Heart left ventricle (tissue), 13 donors: ENCODE results near the gene RBM33.

Source experiments
- POLR2A ChIP-seq, 2 donors: fragments of 450-650 bp; IDR thresholded peaks; one replicate each; pipeline ENCODE4 v1.6.1; 2017; ENCODE audit warnings: antibody characterized with exemption in 2 of 2, mild to moderate bottlenecking in 2 of 2, moderate library complexity in 2 of 2
- TF ChIP-seq, protein P1 (sequence below), 12 donors: fragments of 200-600 bp; sonication (generic) in 4 of 12; IDR thresholded peaks; one replicate each; pipeline versions ENCODE4 v1.5.0 to v1.8.0; 2018 to 2022; ENCODE audit warnings: antibody characterized with exemption in 12 of 12, mild to moderate bottlenecking in 5 of 12
- donor health status: ischemic (EF 13 %, LVEDD 7.1; RV severe dilation, severe dysfunction).
- donor health status: DM: no; HTN: yes; CAD: no.
- donor health status: DM: no; HTN: no; CAD: no.
- donor health status: ischemic (EF 25% LVEDD 6.9; RV normal size, moderate dysfunction).
- donor health status: ischemic (EF 25% LVEDD 5.7; RV mildly dilated, moderate dysfunction).
- donor health status: ischemic (EF 35%, LVEDD 5.7; RV mildly dilated, moderate dysfunction).
- donor health status: nonischemic (EF 11% LVEDD 7.7; RV severe dilation, severe dysfunction).
- donor health status: DM: yes; HTN: yes; CAD: no.
- donor health status: PGD.
- donor health status: ischemic (EF 29% LVEDD 5.4; RV normal size, mild dysfunction).
- donor health status: nonischemic (EF 23%, LVEDD 6.1; RV moderate dilation, normal function).

DNA sequence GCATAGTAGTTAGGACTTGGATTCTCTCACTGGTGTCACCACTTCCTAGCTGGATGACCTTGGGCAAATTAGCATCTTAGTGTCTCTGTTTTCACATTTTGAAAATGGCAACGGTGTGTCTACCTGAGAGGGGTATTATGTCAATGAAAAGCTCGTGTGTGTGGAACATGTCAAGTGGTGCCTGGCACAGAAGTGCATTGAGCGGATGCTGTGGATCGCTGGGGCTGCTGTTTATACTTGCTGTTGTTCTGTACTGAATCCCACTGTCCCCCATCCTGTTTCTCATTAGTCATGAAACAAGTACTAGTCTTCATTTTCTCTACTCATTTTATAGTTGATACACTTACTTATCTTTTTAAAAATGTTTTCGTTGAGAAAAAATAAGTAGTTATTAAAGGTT, 26.1 kb downstream of the RBM33 start:
- no peak for TF ChIP-seq POLR2A (IDR thresholded peaks at IDR 0.05)
- TF ChIP-seq, protein P1, sequence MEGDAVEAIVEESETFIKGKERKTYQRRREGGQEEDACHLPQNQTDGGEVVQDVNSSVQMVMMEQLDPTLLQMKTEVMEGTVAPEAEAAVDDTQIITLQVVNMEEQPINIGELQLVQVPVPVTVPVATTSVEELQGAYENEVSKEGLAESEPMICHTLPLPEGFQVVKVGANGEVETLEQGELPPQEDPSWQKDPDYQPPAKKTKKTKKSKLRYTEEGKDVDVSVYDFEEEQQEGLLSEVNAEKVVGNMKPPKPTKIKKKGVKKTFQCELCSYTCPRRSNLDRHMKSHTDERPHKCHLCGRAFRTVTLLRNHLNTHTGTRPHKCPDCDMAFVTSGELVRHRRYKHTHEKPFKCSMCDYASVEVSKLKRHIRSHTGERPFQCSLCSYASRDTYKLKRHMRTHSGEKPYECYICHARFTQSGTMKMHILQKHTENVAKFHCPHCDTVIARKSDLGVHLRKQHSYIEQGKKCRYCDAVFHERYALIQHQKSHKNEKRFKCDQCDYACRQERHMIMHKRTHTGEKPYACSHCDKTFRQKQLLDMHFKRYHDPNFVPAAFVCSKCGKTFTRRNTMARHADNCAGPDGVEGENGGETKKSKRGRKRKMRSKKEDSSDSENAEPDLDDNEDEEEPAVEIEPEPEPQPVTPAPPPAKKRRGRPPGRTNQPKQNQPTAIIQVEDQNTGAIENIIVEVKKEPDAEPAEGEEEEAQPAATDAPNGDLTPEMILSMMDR (IDR thresholded peaks at IDR 0.05): no peak
